Activated CD8-positive, alpha-beta T cell treated with anti-CD3 and anti-CD28 coated beads, Interleukin-2, amount 10 ng/mL, durations not matched to agents 7 days and 5 days (primary cell): ENCODE results near the gene MCC. TPM values are rescaled to one million over a fixed set of nuclear protein-coding genes. Genes with fewer than 3 reads are reported as not detected.

Experiments used
- ATAC-seq: fragments of 150-1000 bp; cut with Tn5 transposase; one replicate; pipeline ENCODE4 v1.10.0; 2021; ENCODE audit warnings: moderate library complexity
- CTCF ChIA-PET: fragments of 350-600 bp; sonication (Branson Sonifier 250); formaldehyde crosslinking; loops from one replicate; lab custom pipeline; 2021; ENCODE audit warnings: antibody characterized with exemption; lab: Charles Lee
- POLR2A ChIA-PET: fragments of 350-600 bp; sonication (Branson Sonifier 250); formaldehyde crosslinking; loops from one replicate; lab custom pipeline; 2021; ENCODE audit warnings: antibody characterized with exemption; lab: Charles Lee
- DNase-seq: peaks from one replicate; pipeline ENCODE4 v3.0.0-alpha.2; 2020
- H3K27ac Mint-ChIP-seq: one replicate; pipeline ENCODE4 v1.8.0; 2021; ENCODE audit warnings: mild to moderate bottlenecking, mixed read lengths
- H3K27me3 Mint-ChIP-seq: one replicate; pipeline ENCODE4 v1.8.0; 2021; ENCODE audit warnings: low read depth, mixed read lengths
- H3K36me3 Mint-ChIP-seq: one replicate; pipeline ENCODE4 v1.8.0; 2021; ENCODE audit warnings: low read depth, mixed read lengths
- H3K4me1 Mint-ChIP-seq: one replicate; pipeline ENCODE4 v1.8.0; 2021; ENCODE audit warnings: low read depth, mixed read lengths
- H3K4me3 Mint-ChIP-seq: one replicate; pipeline ENCODE4 v1.8.0; 2021; ENCODE audit warnings: mild to moderate bottlenecking, mixed read lengths
- H3K9me3 Mint-ChIP-seq: one replicate; pipeline ENCODE4 v1.8.0; 2022; ENCODE audit warnings: mixed read lengths; ENCODE audit not compliant: insufficient read depth
- total RNA-seq, 2 experiments: library from RNA; stranded (reverse); gene quantifications; one replicate each; pipeline ENCODE4 v1.2.3, GENCODE V29; 2021

MCC gene
- total RNA-seq, 2 experiments from 2014 or later, result 7.6 to 8.0 TPM

- Mint-ChIP-seq H3K9me3 (no peaks in the 10 kb centered on the region), H3K36me3 (peaks cover 14% of the 10 kb centered on the region), H3K4me1 (peaks cover 24% of the 10 kb centered on the region), H3K27ac (no peak overlapping the region), H3K4me3 (no peak overlapping the region), H3K27me3 (no peaks in the 10 kb centered on the region)
- no peak for DNase-seq
- ChIA-PET CTCF (interaction anchor here (0.8 to 3.4 kb wide), 3 partner anchors 9 to 75 kb away, joined by 3 to 24 read pairs (median 4); no protein-coding TSS in a partner anchor), POLR2A (no interaction called here)
- no peak for ATAC-seq
Observed at GRCh38 chr5:113071401-113071800, 416.9 kb downstream of the MCC start.

- Mint-ChIP-seq H3K36me3 (peaks cover 10% of the 10 kb centered on the region), H3K27me3 (no peaks in the 10 kb centered on the region), H3K9me3 (no peaks in the 10 kb centered on the region), H3K4me3 (no peak overlapping the region), H3K27ac (no peak overlapping the region), H3K4me1 (peaks cover 26% of the 10 kb centered on the region)
- ChIA-PET POLR2A (no interaction called here), CTCF (no interaction called here)
- DNase-seq (no peak), ATAC-seq (no peak)
Observed at GRCh38 chr5:113070901-113071300, 417.4 kb downstream of the MCC start.

- no peaks in the 10 kb centered on the region for H3K27me3 Mint-ChIP-seq
- no peak for ATAC-seq
- H3K36me3 Mint-ChIP-seq, result peaks cover 5% of the 10 kb centered on the region
- H3K4me1 Mint-ChIP-seq, result peaks cover 19% of the 10 kb centered on the region
- no peak for DNase-seq
- ChIA-PET CTCF (no interaction called here), POLR2A (no interaction called here)
- no peak overlapping the region for H3K27ac Mint-ChIP-seq
- no peaks in the 10 kb centered on the region for H3K9me3 Mint-ChIP-seq
- no peak overlapping the region for H3K4me3 Mint-ChIP-seq
Observed at GRCh38 chr5:113068559-113068958, 419.7 kb downstream of the MCC start.

- DNase-seq (no peak), ATAC-seq (no peak)
Observed at GRCh38 chr5:113067635-113068344, 420.5 kb downstream of the MCC start.

GRCh38 chr5:113065626-113066025 lies 422.6 kb downstream of the MCC start:
- Mint-ChIP-seq H3K9me3 (no peaks in the 10 kb centered on the region), H3K36me3 (peaks cover 6% of the 10 kb centered on the region), H3K27ac (no peak overlapping the region), H3K4me1 (peaks cover 37% of the 10 kb centered on the region), H3K27me3 (no peaks in the 10 kb centered on the region), H3K4me3 (no peak overlapping the region)
- no peak for ATAC-seq
- ChIA-PET POLR2A (no interaction called here), CTCF (no interaction called here)
- no peak for DNase-seq

More at GRCh38 chr5:113067635-113068344, 420.5 kb downstream of the MCC start:
- POLR2A ChIA-PET, result no interaction called here
- Mint-ChIP-seq H3K36me3 (peaks cover 6% of the 10 kb centered on the region), H3K27ac (no peak overlapping the region), H3K27me3 (no peaks in the 10 kb centered on the region), H3K4me3 (no peak overlapping the region), H3K4me1 (peaks cover 19% of the 10 kb centered on the region), H3K9me3 (no peaks in the 10 kb centered on the region)
- CTCF ChIA-PET, result no interaction called here

GRCh38 chr5:113064806-113065205 lies 423.4 kb downstream of the MCC start:
- H3K9me3 Mint-ChIP-seq, result no peaks in the 10 kb centered on the region
- ChIA-PET POLR2A (interaction anchor here (0.8 kb wide), 1 partner anchor 266 kb away, joined by 3 read pairs; no protein-coding TSS in a partner anchor), CTCF (interaction anchor here (0.8 kb wide), 1 partner anchor 9 kb away, joined by 5 read pairs; no protein-coding TSS in a partner anchor)
- DNase-seq (no peak), ATAC-seq (no peak)
- no peaks in the 10 kb centered on the region for H3K27me3 Mint-ChIP-seq
- peaks cover 38% of the 10 kb centered on the region for H3K4me1 Mint-ChIP-seq
- H3K36me3 Mint-ChIP-seq, result peaks cover 6% of the 10 kb centered on the region
- no peak overlapping the region for H3K27ac Mint-ChIP-seq
- no peak overlapping the region for H3K4me3 Mint-ChIP-seq

GRCh38 chr5:113063927-113064326 lies 424.3 kb downstream of the MCC start:
- Mint-ChIP-seq H3K4me3 (no peak overlapping the region), H3K36me3 (peaks cover 6% of the 10 kb centered on the region), H3K9me3 (no peaks in the 10 kb centered on the region), H3K27ac (peak overlapping the region; percentile 22), H3K4me1 (peaks cover 45% of the 10 kb centered on the region), H3K27me3 (no peaks in the 10 kb centered on the region)
- ChIA-PET POLR2A (interaction anchor here (0.8 to 1.0 kb wide), 2 partner anchors 88 to 267 kb away, joined by 3 read pairs; partner anchors contain the start of gene DCP2), CTCF (interaction anchor here (0.6 to 1.8 kb wide), 4 partner anchors 10 to 266 kb away, joined by 3 to 7 read pairs (median 4); no protein-coding TSS in a partner anchor)
- DNase-seq, result no peak
- ATAC-seq, result no peak

GRCh38 chr5:113062869-113063508 lies 425.3 kb downstream of the MCC start:
- peaks cover 6% of the 10 kb centered on the region for H3K36me3 Mint-ChIP-seq
- POLR2A ChIA-PET, result interaction anchor here (1.0 kb wide), 1 partner anchor 87 kb away, joined by 3 read pairs; the partner anchor contains the start of gene DCP2
- peak overlapping the region; percentile 83 for H3K27ac Mint-ChIP-seq
- ATAC-seq (no peak), DNase-seq (no peak)
- no peaks in the 10 kb centered on the region for H3K27me3 Mint-ChIP-seq
- peaks cover 48% of the 10 kb centered on the region for H3K4me1 Mint-ChIP-seq
- H3K4me3 Mint-ChIP-seq, result peak overlapping the region; percentile 23
- no peaks in the 10 kb centered on the region for H3K9me3 Mint-ChIP-seq
- CTCF ChIA-PET, result interaction anchor here (0.6 to 1.8 kb wide), 5 partner anchors 10 to 267 kb away, joined by 3 to 8 read pairs (median 6); no protein-coding TSS in a partner anchor

- no peaks in the 10 kb centered on the region for H3K27me3 Mint-ChIP-seq
- ATAC-seq, result peak; percentile 42
- peaks cover 6% of the 10 kb centered on the region for H3K36me3 Mint-ChIP-seq
- H3K4me1 Mint-ChIP-seq, result peaks cover 48% of the 10 kb centered on the region
- no peak for DNase-seq
- peak overlapping the region; percentile 23 for H3K4me3 Mint-ChIP-seq
- peak overlapping the region; percentile 83 for H3K27ac Mint-ChIP-seq
- ChIA-PET CTCF (interaction anchor here (0.6 to 1.5 kb wide), 7 partner anchors 10 to 550 kb away, joined by 3 to 9 read pairs (median 4); no protein-coding TSS in a partner anchor), POLR2A (no interaction called here)
- H3K9me3 Mint-ChIP-seq, result no peaks in the 10 kb centered on the region
Observed at GRCh38 chr5:113061846-113062780, 426.1 kb downstream of the MCC start.

GRCh38 chr5:113060408-113061025 lies 427.7 kb downstream of the MCC start:
- Mint-ChIP-seq H3K36me3 (peaks cover 6% of the 10 kb centered on the region), H3K27me3 (no peaks in the 10 kb centered on the region), H3K4me1 (peaks cover 44% of the 10 kb centered on the region), H3K9me3 (no peaks in the 10 kb centered on the region), H3K4me3 (no peak overlapping the region), H3K27ac (peak overlapping the region; percentile 16)
- ChIA-PET CTCF (interaction anchor here (1.8 to 2.2 kb wide), 2 partner anchors 13 to 64 kb away, joined by 7 to 10 read pairs; no protein-coding TSS in a partner anchor), POLR2A (no interaction called here)
- ATAC-seq (no peak), DNase-seq (no peak)
